Subcutaneous adipose tissue (tissue), 4 donors: Measurements from ENCODE around the gene RNF128. TPM values are rescaled to one million over a fixed set of nuclear protein-coding genes. Genes with fewer than 3 reads are reported as not detected.

Experiments
- total RNA-seq, 4 donors: library from RNA; depleted of rRNA; stranded (reverse); fragments of >200 nt; gene quantifications; one replicate each; pipeline ENCODE4 v1.1.0, GENCODE V29; 2016
- TF ChIP-seq, protein P1 (sequence below): fragments of 450-650 bp; IDR thresholded peaks from one replicate; pipeline ENCODE4 v1.5.1; 2016; ENCODE audit warnings: low read depth, mild to moderate bottlenecking, control low read depth, antibody characterized with exemption, moderate library complexity

Gene RNF128
- 1 to 10 TPM in 1 of 4 donors, under 1 TPM in 2, not detected in 1; 0.49 to 4.6 (median 0.88) TPM for total RNA-seq

DNA sequence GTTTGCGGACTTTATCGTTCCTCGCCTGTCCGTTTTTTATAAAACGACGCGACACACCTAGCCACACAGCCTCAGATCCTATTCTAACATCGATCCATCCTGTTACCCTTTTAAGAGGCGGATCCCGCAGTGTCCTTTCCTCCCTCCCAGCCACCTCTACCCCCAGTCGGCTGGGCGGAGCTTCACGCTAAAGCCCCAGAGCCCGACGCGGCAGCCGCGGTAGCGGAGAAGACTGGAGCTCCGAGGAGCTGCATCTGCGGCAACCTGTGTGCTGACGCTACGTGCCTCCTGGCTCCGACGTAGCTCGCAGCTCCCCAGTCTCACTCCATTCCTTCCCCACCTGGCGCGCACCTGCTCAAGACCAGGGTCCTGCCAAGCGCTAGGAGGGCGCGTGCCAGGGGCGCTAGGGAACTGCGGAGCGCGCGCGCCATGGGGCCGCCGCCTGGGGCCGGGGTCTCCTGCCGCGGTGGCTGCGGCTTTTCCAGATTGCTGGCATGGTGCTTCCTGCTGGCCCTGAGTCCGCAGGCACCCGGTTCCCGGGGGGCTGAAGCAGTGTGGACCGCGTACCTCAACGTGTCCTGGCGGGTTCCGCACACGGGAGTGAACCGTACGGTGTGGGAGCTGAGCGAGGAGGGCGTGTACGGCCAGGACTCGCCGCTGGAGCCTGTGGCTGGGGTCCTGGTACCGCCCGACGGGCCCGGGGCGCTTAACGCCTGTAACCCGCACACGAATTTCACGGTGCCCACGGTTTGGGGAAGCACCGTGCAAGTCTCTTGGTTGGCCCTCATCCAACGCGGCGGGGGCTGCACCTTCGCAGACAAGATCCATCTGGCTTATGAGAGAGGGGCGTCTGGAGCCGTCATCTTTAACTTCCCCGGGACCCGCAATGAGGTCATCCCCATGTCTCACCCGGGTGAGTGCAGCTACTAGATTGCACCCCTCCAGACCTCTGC, at the start of gene RNF128:
Gene RNF128 (plus strand): TSS at position 217 of the 953 bp plus-strand sequence. CDS start 213 bp downstream, at position 430.
- TF ChIP-seq, protein P1, sequence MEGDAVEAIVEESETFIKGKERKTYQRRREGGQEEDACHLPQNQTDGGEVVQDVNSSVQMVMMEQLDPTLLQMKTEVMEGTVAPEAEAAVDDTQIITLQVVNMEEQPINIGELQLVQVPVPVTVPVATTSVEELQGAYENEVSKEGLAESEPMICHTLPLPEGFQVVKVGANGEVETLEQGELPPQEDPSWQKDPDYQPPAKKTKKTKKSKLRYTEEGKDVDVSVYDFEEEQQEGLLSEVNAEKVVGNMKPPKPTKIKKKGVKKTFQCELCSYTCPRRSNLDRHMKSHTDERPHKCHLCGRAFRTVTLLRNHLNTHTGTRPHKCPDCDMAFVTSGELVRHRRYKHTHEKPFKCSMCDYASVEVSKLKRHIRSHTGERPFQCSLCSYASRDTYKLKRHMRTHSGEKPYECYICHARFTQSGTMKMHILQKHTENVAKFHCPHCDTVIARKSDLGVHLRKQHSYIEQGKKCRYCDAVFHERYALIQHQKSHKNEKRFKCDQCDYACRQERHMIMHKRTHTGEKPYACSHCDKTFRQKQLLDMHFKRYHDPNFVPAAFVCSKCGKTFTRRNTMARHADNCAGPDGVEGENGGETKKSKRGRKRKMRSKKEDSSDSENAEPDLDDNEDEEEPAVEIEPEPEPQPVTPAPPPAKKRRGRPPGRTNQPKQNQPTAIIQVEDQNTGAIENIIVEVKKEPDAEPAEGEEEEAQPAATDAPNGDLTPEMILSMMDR = no peak

- TF ChIP-seq, protein P1 = no peak
Measured at GRCh38 chrX:106680716-106681115, 45.8 kb upstream of the RNF128 start.

- TF ChIP-seq, protein P1 = no peak
Measured at GRCh38 chrX:106684207-106684606, 42.3 kb upstream of the RNF128 start.

DNA sequence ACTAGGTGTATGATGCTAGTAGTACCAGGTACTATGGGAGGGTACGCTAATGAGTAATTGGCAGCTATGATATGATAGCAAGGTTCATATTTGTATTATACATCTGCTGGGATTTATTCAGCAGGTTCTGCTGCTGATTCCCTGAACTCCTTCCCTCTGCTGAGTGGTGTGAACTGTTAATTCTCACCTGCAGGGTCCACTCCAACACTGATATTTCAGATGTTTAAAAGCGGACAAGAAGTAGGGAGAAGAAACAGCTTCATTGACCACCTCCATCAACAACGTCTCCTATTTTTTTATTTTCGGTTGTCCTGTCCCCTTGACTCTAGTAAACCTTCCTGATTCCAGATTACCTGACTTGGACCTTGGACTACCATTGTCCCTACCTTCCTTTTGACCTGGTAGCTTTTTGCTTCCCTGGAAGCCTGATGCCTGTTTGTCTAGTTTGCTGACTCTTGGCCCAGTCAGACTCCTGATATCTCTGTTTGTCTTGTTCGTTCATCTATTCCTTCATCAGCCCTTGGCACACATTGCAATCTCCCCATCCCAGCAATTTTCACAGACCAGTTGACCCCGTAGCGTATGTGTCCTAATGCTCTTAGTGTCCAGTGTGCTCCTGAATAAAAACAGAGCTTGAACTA, 34.0 kb upstream of the RNF128 start:
- TF ChIP-seq, protein P1 = no peak

- TF ChIP-seq, protein P1 = no peak
Measured at GRCh38 chrX:106696502-106696901, 30.0 kb upstream of the RNF128 start.

- TF ChIP-seq, protein P1 = no peak
Measured at GRCh38 chrX:106698693-106699092, 27.8 kb upstream of the RNF128 start.

- TF ChIP-seq, protein P1 = no peak
Measured at GRCh38 chrX:106702636-106703035, 23.9 kb upstream of the RNF128 start.
